WI38 (cell line): Measurements from ENCODE around the gene LAMA3.

Experiments
- H3K4me3 ChIP-seq: 2 replicates; pipeline ENCODE4 v1.5.1; 2011; ENCODE audit warnings: low read depth, mild to moderate bottlenecking, control low read depth, low read length
- TF ChIP-seq, protein P1 (sequence below): IDR thresholded peaks from 2 replicates; pipeline ENCODE4 v1.5.1; 2012; ENCODE audit warnings: low read depth, mild to moderate bottlenecking, control low read depth, low read length

The LAMA3 gene

DNA sequence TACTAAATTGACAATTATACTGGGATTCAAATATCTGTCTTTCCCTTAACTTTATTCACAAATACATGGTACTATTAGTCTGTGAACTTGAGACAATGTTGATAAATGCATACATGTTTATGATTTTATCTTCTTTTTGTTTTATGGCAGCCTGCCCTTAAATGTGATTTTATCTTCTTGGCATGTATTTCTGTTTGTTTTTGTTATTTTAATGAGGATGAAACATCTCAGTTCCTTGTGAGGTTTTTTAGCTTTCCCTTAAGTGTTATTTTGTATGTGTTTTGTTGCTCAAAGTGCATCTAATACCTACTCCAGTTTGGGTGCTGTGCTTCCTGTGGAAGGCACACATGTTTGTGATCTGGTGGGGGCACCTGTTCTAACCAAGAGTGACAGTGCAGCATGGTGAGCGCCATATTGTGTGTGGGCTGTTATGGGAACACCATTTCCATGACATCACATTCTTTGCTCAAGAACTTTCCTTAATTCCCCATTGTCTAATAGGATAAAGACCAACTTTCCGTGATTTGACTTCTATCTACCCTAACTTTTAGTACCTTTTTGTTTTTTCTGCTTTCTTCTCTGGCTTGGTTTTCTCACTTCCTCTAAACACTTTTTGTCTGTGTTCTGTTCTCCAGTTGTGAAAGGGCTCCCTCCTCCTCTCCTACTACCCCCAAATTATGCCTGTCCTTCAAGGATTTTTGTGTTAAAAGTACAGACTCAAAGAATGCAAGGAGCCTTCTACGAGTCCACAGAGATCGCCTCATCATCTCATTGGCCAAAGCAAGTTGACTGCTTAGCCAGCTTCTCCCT lies 163.2 kb downstream of the LAMA3 start:
- TF ChIP-seq, protein P1, sequence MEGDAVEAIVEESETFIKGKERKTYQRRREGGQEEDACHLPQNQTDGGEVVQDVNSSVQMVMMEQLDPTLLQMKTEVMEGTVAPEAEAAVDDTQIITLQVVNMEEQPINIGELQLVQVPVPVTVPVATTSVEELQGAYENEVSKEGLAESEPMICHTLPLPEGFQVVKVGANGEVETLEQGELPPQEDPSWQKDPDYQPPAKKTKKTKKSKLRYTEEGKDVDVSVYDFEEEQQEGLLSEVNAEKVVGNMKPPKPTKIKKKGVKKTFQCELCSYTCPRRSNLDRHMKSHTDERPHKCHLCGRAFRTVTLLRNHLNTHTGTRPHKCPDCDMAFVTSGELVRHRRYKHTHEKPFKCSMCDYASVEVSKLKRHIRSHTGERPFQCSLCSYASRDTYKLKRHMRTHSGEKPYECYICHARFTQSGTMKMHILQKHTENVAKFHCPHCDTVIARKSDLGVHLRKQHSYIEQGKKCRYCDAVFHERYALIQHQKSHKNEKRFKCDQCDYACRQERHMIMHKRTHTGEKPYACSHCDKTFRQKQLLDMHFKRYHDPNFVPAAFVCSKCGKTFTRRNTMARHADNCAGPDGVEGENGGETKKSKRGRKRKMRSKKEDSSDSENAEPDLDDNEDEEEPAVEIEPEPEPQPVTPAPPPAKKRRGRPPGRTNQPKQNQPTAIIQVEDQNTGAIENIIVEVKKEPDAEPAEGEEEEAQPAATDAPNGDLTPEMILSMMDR, result no peak
- no peak overlapping the region for H3K4me3 ChIP-seq

DNA sequence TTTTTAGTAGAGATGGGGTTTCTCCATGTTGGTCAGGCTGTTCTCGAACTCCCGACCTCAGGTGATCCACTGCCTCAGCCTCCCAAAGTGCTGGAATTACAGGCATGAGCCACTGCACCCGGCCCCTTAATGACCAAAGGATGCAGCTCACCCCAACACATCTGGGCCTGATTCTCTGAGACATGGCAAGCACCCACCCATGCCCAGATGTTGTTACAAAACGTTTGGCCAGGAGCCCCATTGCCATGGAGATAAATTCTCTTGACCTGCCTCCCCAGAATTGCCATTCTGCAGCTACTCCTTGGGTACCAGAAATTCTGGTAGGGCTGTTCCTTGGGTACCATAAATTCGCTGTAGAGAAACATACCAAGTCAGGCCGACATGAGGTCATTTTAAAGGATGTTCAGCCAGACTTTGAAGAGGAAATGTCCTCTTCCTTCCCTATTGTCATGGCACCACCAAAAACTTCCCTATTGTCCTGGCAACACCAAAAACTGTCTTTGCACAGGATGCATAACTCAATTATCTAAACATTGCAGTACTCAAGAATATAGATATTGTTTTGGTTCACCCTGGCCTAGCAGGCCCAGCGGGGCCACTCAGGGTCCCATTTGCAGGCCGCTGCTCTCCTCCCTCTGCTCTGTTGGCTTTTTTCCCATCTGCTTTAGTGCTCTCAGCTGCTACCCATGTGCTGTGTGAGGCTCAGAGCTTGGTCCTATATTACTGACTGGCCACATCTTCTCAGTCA lies 164.4 kb downstream of the LAMA3 start:
- H3K4me3 ChIP-seq, result no peak overlapping the region
- TF ChIP-seq, protein P1, result no peak

DNA sequence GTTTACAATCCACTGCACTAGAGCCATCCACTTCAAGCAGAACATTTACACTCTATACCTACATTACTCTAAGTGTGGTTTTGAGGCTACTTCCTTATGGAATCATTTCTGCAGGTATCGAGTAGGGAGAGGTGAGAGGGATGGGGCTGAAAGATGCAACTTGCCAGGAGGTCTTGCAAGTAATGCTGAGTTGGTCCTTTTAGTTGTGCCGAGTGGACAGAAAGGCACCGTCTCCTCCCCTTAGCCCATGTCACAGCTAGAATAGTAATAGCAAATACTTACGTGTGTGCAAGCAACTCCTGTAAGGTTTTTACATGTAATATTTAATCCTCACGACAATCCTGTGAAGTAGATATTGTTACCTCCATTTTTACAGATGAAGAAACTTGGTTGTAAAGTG lies 166.5 kb downstream of the LAMA3 start:
- TF ChIP-seq, protein P1, result no peak
- no peak overlapping the region for H3K4me3 ChIP-seq

DNA sequence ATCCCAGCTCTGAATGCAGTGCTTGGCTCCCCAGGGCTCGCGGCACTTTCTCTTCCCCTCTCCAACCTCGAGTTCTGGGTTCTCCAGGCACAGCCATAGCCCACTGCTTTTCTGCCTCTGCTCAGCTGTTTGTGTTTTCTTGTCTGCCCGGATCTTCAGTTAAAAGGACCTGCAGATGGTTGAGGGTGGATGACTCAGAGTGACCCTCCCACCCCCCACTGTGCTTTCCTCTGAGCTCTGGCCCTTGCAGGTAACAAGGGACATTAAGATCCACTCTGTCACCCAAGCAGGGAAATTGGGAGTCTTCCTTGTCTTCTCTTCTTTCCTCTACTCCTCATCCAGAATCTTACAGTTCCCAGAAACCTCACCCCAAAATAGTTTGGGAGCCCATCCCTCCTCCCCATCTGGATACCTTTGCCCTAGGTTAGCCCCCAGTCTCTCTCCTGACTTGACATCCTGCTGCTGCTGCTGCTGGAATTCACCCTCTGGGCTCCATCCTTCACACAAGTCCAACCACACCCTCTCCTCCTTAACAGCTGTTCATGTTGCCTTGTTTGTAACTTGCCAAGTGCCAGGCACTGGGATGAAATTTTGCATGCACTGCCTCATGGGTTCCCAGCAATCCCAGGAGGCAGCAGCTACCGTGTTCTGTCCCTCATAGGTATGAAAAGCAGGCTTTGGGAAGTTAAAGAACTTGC lies 167.4 kb downstream of the LAMA3 start:
- H3K4me3 ChIP-seq, result no peak overlapping the region
- TF ChIP-seq, protein P1, result no peak

DNA sequence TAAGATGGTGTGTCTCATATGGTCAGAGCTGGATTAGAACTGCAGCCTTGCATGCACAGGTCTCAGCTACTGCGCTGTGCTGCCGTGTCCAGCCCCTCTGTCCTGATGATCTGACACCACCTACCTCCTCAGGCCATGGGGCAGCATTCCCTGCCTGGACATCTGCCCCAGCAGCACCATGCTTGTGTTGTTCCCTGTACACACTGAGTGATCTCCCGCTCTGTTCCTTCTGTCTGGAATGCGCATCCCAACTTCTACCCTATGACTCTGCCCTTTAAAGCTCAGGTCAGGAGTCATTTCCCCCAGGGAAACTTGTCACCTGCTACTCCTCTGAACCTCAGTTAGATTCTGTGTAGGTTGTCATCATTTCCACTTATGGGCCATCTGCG lies 167.9 kb downstream of the LAMA3 start:
- no peak overlapping the region for H3K4me3 ChIP-seq
- TF ChIP-seq, protein P1, result no peak

DNA sequence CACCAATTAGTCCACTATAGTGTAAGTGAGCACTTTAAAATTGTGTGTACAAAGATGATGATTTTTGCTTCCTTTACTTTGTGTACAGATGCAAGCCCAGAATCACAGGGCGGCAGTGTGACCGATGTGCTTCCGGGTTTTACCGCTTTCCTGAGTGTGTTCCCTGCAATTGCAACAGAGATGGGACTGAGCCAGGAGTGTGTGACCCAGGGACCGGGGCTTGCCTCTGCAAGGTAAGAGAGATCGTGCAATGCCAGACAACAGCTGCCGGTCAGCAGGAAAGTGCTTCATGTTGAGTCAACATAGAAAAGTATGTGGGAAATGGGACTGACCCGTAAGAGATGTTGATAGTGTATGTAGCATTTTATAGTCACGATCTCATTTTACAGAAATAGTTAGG lies 168.5 kb downstream of the LAMA3 start:
- TF ChIP-seq, protein P1, result no peak
- no peak overlapping the region for H3K4me3 ChIP-seq
